Activated CD8-positive, alpha-beta memory T cell treated with anti-CD3 and anti-CD28 coated beads for 4 hours (primary cell): ENCODE measurements around the gene DPRX.

Source experiments
- DNase-seq, 2 donors: peaks; one replicate each; pipeline ENCODE4 v3.0.0-alpha.2; 2020; ENCODE audit warnings: low read depth in 2 of 2

Gene DPRX, protein sequence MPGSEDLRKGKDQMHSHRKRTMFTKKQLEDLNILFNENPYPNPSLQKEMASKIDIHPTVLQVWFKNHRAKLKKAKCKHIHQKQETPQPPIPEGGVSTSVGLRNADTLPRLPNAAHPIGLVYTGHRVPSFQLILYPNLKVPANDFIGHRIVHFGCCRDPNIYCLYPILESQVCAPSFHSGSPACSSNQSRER

DNA sequence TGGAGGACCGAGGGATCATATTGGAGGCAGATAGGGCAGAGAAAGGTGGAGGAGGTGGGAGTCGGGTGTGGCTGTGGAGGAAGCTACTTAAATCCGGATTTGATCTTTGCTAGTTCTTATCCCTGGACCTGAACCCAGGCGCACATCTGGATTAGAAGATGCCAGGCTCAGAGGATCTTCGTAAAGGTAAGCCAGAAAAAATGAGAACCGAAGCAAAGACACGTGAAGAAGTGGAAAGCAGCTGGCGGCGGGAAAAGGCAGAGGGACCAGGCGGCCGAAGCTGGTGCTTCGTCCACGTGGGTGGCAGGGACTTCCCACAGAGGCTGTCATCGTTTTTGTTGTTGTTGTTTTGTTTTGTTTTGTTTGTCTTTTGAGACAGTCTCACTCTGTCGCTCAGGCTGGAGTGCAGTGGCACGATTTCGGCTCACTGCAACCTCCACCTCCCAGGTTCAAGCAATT is at the start of gene DPRX:
DPRX (plus strand) TSS at position 51 of the 459 bp plus-strand sequence; CDS start at position 159, 108 bp downstream.
- no peak for DNase-seq

DNA sequence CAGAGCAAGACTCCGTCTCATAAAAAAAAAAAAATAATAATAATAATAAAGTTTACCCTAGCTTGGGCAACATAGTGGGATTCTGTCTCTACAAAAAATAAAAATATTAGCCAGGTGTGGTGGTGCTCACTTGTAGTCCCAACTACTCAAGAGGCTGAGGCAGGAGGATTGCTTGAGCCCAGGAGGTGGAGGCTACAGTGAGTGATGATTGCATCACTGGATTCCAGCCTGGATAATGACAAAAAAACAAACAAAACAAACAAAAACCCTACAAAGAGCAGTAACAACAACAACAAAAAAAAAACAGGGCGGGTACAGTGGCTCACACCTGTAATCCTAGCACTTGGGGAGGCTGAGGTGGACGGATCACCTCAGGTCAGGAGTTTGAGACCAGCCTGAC is 48.6 kb upstream of the DPRX start:
- no peak for DNase-seq

DNA sequence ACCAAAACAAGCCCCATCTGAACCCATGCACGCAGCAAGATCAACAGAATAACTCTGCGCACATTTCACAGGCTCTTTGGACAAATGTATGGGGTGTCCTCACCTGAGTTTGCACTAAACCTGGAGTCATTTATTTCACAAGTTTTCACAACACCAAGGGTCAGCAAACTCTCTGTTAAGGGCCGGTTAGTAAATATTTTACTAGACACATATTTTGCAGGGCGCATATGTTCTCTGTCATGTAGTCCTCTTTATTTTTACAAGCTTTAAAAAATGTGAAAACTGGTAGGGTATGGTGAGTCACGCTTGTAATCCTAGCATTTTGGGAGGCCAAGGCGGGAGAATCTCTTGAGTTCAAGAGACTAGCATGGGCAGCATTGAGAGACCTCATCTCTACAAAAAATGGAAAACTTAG is 45.5 kb upstream of the DPRX start:
- no peak for DNase-seq

GRCh38 chr19:53594811-53595509 is 36.8 kb upstream of the DPRX start:
- no peak for DNase-seq

- no peak for DNase-seq
Measured at GRCh38 chr19:53595510-53595867, 36.3 kb upstream of the DPRX start.

GRCh38 chr19:53596056-53596455 is 35.7 kb upstream of the DPRX start:
- no peak for DNase-seq

GRCh38 chr19:53597023-53597422 is 34.8 kb upstream of the DPRX start:
- no peak for DNase-seq

DNA sequence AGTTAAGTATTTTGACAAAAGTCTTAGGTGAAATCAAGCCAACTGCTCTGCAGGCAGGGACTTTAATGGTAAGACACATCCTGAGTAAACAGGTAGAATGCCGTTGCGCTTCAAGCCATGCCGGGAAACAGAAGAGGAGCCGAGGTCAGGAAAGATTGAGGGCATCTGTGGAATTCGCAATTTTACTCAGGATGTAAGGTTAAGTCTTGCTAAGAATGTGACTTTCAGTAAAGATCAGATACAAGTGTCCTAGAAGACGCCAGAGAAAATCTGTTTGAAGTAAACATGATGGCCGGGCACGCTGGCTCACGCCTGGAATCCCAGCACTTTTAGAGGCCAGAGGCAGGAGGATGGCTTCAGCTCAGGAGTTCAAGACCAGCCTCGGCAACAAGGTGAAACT is 33.4 kb upstream of the DPRX start:
- DNase-seq: no peak

DNA sequence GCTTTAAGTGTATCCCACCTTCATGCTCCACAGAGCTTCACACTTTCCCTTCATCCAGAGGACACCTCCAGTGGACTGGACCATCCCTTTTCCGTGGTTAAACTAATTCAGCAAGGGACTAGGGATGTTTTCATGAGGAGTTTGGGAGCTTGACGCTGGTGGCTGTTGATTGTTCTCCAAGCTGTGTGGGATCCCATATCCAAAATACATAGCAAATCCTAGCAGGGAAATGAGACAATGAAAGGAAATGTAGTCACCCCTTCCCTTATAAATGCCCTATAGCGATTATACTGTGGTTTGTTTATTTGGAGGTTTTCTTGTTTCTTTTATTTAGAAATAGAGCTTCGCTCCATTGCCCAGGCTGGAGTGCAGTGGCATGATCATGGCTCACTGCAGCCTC is 31.6 kb upstream of the DPRX start:
- DNase-seq: no peak

DNA sequence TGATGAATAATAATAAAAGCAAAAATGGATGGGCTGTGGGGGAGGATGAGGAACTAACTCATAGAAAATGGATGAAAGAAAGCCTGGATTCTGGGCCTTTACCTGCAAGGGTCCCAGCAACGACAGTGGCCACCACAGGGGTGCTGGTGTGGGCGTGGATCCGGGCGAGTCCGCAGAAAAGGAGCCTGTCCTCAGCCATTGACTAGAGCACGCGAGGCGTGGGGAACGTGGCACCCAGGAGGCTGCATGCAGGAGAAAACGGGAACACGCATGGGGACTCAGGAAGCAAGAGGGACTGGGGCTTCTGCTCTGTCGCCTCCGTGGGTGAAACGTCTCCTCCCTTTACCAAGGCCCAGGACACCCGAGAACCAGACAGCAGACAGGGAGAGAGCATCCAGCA is 25.8 kb upstream of the DPRX start:
- DNase-seq: no peak

- DNase-seq: no peak
Measured at GRCh38 chr19:53608381-53608780, 23.4 kb upstream of the DPRX start.

DNA sequence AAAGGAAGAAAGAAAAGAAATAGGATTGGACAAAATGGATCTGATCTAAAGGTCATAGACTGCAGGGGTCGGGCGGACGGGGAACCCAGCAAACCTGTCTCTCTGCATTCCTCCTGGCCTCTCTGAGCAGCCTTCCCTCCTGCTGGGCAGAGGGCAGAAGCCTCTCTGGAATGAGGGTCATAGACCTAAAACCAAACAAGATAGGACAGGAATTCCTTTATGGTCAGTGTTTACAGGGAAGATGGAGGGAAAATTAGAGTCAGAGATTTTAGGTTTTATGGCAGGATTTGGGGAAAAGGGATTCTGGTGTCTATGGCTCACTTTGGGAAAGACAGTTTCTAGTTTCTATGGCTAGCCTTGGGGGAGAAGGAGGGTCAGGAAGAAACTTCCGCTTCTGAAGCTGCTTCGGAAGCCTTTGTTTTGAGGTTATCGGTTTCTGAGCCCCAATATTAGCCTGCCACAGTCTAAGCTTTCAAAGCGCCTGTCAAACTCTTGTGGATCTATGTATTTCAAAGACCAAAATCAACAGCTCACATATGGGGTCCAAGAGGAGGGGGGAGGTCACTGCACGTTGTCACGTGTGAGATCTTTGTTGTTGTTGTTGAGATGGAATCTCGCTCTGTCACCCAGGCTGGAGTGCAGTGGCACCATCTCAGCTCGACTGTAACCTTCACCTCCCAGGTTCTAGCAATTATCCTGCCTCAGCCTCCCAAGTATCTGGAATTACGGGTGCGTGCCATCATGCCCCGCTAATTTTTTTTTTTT is 18.9 kb upstream of the DPRX start:
- DNase-seq: no peak

DNA sequence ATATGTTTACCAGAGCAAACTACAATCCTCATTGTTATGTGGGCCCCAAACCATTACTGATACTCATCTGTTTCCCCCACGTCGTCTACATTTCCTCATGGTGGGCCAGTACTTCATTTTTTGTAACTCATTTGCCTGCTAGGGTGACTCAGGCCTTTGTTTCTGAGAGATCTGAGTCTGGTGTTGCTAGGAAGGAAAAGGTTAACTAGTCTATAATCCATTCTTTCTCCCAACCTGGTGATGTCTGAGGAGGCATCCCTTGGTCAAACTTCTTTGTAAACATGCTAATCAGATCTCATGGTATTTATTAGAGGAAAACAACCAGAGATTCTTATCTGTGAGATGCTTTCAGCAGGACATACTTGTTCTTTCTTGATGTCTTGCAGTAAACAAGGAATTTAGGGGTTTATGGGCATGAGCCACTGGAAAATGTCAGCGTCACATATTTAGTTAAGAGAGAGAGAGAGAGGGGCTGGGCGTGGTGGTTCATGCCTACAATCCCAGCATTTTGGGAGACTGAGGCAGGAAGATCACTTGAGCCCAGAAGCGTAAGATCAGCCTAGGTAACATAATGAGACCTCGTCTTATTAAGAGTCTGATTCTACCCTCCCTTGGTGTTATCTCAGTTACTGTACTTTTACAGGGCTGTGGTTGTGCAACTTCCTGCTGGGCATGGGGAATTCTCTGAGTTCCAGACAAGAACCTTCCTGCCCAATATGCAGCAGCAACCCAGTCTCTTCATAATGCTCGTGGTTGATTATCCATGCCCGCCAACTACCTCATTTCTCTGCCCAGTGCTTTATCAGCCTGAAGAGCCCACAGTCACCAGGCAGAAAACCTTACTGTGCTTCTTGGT is 9.7 kb upstream of the DPRX start:
- DNase-seq: no peak

GRCh38 chr19:53624771-53625545 is 6.8 kb upstream of the DPRX start:
- no peak for DNase-seq

- no peak for DNase-seq
Measured at GRCh38 chr19:53626486-53626885, 5.3 kb upstream of the DPRX start.

DNA sequence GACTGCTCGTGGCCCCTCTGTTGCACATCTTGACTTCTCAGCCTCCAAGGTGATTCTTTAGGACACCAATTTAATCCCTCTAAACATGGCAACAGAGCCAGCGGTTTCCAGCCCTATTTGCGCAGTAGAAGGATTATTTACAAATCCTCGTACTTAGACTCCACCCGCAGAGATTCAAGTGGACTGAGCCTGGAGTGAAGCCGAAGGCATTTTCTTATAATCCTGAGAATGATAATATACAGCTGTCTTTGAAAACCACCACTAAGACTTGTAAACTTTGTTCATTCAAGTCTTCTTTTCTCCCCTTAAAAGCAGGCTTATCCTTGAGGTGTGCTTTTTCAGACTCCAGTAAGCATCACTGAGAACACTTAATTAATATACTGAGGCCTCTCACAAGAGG is 4.8 kb upstream of the DPRX start:
- DNase-seq: no peak

GRCh38 chr19:53634768-53635167 is 3.0 kb downstream of the DPRX start:
- no peak for DNase-seq

DNA sequence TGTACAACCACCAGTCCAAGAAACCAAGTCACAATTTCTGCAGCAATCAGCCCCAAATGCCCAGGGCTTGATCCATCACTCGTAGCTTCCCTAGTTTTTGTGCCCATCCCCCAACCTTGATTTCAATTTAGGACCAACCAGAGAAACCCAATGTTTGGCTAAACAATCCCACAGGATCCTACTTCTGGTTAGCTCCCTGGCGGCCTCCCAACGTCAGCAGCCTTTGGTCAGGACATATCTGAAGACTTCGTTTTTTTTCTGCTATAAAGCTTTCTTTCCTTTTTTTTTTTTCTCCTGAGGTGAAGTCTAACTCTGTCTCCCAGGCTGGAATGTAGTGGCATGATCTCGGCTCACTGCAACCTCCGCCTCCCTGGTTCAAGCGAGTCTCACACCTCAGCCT is 7.7 kb downstream of the DPRX start:
- no peak for DNase-seq

GRCh38 chr19:53642381-53643099 is 10.7 kb downstream of the DPRX start:
- DNase-seq: no peak

DNA sequence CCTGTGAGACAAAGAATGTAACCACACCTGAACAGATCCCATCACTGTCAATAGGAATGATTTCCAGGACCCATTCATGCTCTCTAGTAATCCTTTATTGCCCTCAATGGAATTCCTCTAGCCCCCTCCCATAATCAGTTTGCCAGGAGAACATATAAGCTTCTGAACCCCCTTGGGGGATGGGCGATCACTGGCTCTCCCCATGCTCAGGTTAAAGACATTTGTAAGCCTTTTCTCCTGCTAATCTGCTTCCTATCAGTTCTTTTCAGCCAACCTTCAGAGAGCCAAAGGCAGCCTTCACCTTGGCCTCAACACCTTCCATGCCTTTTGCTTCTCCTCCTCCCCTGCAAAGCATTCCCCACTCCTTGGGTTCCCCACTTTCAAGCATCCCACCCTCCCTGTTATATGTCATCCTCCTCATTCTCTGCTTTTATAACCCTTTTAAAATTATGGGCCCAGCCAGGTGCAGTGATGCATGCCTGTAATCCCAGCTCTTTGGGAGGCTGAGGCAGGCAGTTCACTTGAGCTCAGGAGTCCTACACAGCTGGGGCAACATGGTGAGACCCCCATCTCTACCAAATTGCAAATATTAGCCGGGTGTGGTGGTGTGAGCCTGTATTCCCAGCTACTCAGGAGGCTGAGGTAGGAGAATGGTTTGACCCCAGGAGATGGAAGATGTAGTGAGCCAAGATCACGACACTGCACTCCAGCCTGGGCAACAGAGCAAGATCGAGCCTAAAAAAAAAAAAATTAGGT is 12.4 kb downstream of the DPRX start:
- no peak for DNase-seq
